KMS-11 (cell line): Measurements from ENCODE around the gene THRA.
A peak's percentile ranks its signal among the peaks of the same experiment; 100 is the strongest.

Experiments used
- H2AFZ ChIP-seq: fragments of 200-600 bp; sonication (generic); 2 replicates; pipeline ENCODE4 v1.6.1; 2016; ENCODE audit warnings: antibody characterized with exemption, mixed run types, low read depth
- H3K27ac ChIP-seq: fragments of 200-600 bp; sonication (generic); 2 replicates; pipeline ENCODE4 v1.6.1; 2016; ENCODE audit warnings: mild to moderate bottlenecking, mixed run types
- H3K27me3 ChIP-seq: fragments of 200-600 bp; sonication (generic); 2 replicates; pipeline ENCODE4 v1.6.1; 2017; ENCODE audit warnings: mild to moderate bottlenecking, low read depth, mixed run types, moderate library complexity; ENCODE audit not compliant: insufficient read depth
- H3K36me3 ChIP-seq: fragments of 200-600 bp; sonication (generic); 2 replicates; pipeline ENCODE4 v1.6.1; 2017; ENCODE audit warnings: mild to moderate bottlenecking, mixed run types; ENCODE audit not compliant: insufficient read depth
- H3K4me1 ChIP-seq: fragments of 200-600 bp; sonication (generic); 2 replicates; pipeline ENCODE4 v1.6.1; 2016; ENCODE audit warnings: mild to moderate bottlenecking, low read depth, mixed run types; ENCODE audit not compliant: poor library complexity, severe bottlenecking
- H3K4me2 ChIP-seq: fragments of 200-600 bp; sonication (generic); 2 replicates; pipeline ENCODE4 v1.7.0; 2016; ENCODE audit warnings: mild to moderate bottlenecking, mixed run types
- H3K4me3 ChIP-seq: fragments of 200-600 bp; sonication (generic); IDR thresholded peaks from 2 replicates; pipeline ENCODE4 v1.6.1; 2017; ENCODE audit warnings: low read depth, low read length, mixed read lengths; ENCODE audit not compliant: insufficient read depth
- H3K79me2 ChIP-seq: fragments of 200-600 bp; sonication (generic); 2 replicates; pipeline ENCODE4 v1.6.1; 2016; ENCODE audit warnings: low read depth, mixed run types; ENCODE audit not compliant: insufficient read depth
- H3K9ac ChIP-seq: fragments of 200-600 bp; sonication (generic); 2 replicates; pipeline ENCODE4 v1.6.1; 2016; ENCODE audit warnings: mild to moderate bottlenecking, mixed run types
- H4K20me1 ChIP-seq: fragments of 200-600 bp; sonication (generic); 2 replicates; pipeline ENCODE4 v1.6.1; 2016; ENCODE audit warnings: mild to moderate bottlenecking, mixed run types; ENCODE audit not compliant: insufficient read depth
- TF ChIP-seq, protein P1 (sequence below): fragments of 200-600 bp; sonication (generic); conservative IDR thresholded peaks from 2 replicates; pipeline ENCODE4 v1.6.1; 2017; ENCODE audit warnings: low read depth, mild to moderate bottlenecking, antibody characterized with exemption, low read length, moderate library complexity, mixed read lengths

The THRA gene

GRCh38 chr17:40065769-40066510 is 3.2 kb downstream of the THRA start:
- no peaks in the 10 kb centered on the region for H3K36me3 ChIP-seq
- no peak overlapping the region for H2AFZ ChIP-seq
- H3K4me1 ChIP-seq, result peaks cover 64% of the 10 kb centered on the region
- no peak overlapping the region for H3K9ac ChIP-seq
- TF ChIP-seq, protein P1, sequence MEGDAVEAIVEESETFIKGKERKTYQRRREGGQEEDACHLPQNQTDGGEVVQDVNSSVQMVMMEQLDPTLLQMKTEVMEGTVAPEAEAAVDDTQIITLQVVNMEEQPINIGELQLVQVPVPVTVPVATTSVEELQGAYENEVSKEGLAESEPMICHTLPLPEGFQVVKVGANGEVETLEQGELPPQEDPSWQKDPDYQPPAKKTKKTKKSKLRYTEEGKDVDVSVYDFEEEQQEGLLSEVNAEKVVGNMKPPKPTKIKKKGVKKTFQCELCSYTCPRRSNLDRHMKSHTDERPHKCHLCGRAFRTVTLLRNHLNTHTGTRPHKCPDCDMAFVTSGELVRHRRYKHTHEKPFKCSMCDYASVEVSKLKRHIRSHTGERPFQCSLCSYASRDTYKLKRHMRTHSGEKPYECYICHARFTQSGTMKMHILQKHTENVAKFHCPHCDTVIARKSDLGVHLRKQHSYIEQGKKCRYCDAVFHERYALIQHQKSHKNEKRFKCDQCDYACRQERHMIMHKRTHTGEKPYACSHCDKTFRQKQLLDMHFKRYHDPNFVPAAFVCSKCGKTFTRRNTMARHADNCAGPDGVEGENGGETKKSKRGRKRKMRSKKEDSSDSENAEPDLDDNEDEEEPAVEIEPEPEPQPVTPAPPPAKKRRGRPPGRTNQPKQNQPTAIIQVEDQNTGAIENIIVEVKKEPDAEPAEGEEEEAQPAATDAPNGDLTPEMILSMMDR, result no peak
- H3K4me3 ChIP-seq, result no peak overlapping the region
- H3K79me2 ChIP-seq, result peaks cover 7% of the 10 kb centered on the region; the same call in 1 of the 2 replicates
- H3K27me3 ChIP-seq, result 0 out of 2 replicates have a peak, but pooled peaks cover 6% of the 10 kb centered on the region
- H3K27ac ChIP-seq, result no peak overlapping the region
- no peaks in the 10 kb centered on the region for H4K20me1 ChIP-seq
- H3K4me2 ChIP-seq, result no peak overlapping the region

DNA sequence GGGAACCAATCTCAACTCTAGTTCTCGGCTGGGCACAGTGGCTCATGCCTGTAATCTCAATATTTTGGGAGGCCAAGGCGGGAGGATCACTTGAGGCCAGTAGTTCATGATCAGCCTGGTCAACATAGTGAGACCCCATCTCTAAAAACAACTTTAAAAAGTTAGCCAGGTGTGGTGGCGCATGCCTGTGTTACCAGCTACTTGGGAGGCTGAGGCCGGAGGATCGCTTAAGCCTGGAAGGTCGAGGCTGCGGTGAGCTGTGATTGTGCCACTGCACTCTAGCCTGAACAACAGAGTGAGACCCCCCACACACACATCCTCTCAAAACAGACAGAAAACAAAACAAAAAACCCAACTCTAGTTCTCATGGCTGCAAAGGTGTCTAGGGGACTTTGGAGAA is 4.9 kb downstream of the THRA start:
- H3K4me3 ChIP-seq, result no peak overlapping the region
- TF ChIP-seq, protein P1, result no peak
- H3K27me3 ChIP-seq, result no peaks in the 10 kb centered on the region
- H4K20me1 ChIP-seq, result no peaks in the 10 kb centered on the region
- peak overlapping the region; percentile 99 for H3K4me2 ChIP-seq
- H3K4me1 ChIP-seq, result peaks cover 73% of the 10 kb centered on the region
- peak overlapping the region; percentile 68; the same call in 1 of the 2 replicates for H2AFZ ChIP-seq
- H3K9ac ChIP-seq, result peak overlapping the region; percentile 62; the same call in 1 of the 2 replicates
- peaks cover 7% of the 10 kb centered on the region; the same call in 1 of the 2 replicates for H3K79me2 ChIP-seq
- no peaks in the 10 kb centered on the region for H3K36me3 ChIP-seq
- peak overlapping the region; percentile 79 for H3K27ac ChIP-seq

DNA sequence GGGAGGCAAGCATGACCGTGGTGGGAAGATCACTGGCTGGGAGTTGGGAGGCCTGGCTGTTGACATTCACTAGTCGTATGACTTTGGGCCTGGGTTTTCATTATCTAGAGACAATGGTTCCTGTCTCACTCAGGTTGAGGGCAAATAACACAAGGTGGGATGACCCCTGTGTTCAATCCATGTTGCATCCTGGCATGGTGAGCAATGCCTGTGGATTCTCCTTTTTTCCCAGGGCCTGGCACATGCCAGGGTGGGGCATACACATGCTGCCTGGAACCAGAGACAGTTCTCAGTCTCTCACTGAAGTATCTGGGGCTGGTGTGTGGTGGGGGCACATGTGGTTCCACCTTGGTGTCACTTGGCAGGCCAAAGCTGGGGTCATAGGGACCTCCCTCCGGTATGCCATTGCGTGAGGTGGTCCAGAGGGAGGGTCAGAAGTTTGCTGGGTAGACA is 5.4 kb downstream of the THRA start:
- peaks cover 73% of the 10 kb centered on the region for H3K4me1 ChIP-seq
- H3K27me3 ChIP-seq, result no peaks in the 10 kb centered on the region
- H3K4me2 ChIP-seq, result peak overlapping the region; percentile 99
- TF ChIP-seq, protein P1, result no peak
- no peaks in the 10 kb centered on the region for H3K36me3 ChIP-seq
- no peak overlapping the region for H3K4me3 ChIP-seq
- H3K9ac ChIP-seq, result peak overlapping the region; percentile 62
- peak overlapping the region; percentile 68 for H2AFZ ChIP-seq
- no peaks in the 10 kb centered on the region for H4K20me1 ChIP-seq
- H3K27ac ChIP-seq, result peak overlapping the region; percentile 79
- H3K79me2 ChIP-seq, result peaks cover 7% of the 10 kb centered on the region; the same call in 1 of the 2 replicates

DNA sequence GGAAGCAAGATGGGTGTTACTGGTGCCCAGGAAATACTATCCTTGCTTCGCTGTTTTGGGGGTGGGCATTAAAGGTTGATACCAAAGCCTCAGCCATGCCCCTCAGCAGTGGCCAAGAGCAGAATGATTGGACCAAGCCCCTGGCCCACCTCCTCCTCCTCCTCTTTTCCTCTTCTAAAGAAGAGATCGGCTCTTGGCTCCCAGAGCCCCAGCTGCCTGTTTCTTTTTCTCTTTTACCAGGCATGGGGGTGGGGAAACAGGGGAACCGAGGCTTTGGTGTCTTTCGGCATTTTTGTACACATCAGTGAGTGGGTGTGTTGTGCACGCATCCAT is 5.8 kb downstream of the THRA start:
- Histone ChIP-seq H3K27me3 (no peaks in the 10 kb centered on the region), H2AFZ (peak overlapping the region; percentile 68), H3K79me2 (peaks cover 7% of the 10 kb centered on the region; the same call in 1 of the 2 replicates), H3K27ac (peak overlapping the region; percentile 79), H3K4me1 (peaks cover 73% of the 10 kb centered on the region), H3K9ac (peak overlapping the region; percentile 62), H3K4me3 (no peak overlapping the region), H3K36me3 (no peaks in the 10 kb centered on the region), H4K20me1 (no peaks in the 10 kb centered on the region), H3K4me2 (peak overlapping the region; percentile 99)
- TF ChIP-seq, protein P1, result no peak
